NK-92 treated with Interleukin-12 subunit alpha and Interleukin-12 subunit beta, amount 100 ng/mL, for 24 hours (cell line): ENCODE data around the gene KCNA10.

Experiments
- DNase-seq: peaks from one replicate; lab custom pipeline; 2025; lab: John Stamatoyannopoulos, UW

Gene KCNA10

GRCh38 chr1:110477041-110477440 is 41.9 kb downstream of the KCNA10 start:
- DNase-seq: no peak

GRCh38 chr1:110476028-110476765 is 42.8 kb downstream of the KCNA10 start:
- DNase-seq: no peak

- DNase-seq: no peak
Observed at GRCh38 chr1:110475362-110476027, 43.5 kb downstream of the KCNA10 start.

GRCh38 chr1:110474444-110474843 is 44.5 kb downstream of the KCNA10 start:
- DNase-seq: no peak

- no peak for DNase-seq
Observed at GRCh38 chr1:110472546-110472945, 46.4 kb downstream of the KCNA10 start.

- no peak for DNase-seq
Observed at GRCh38 chr1:110471131-110471530, 47.8 kb downstream of the KCNA10 start.
